GM10248 (cell line): ENCODE data around the gene FN1.
A peak's percentile ranks its signal among the peaks of the same experiment; 100 is the strongest.

ENCODE experiments used
- CTCF ChIA-PET: fragments of 300-600 bp; sonication (Branson Sonifier 250); formaldehyde crosslinking; extraction: SDS; loops from one replicate; lab custom pipeline; 2021; ENCODE audit warnings: antibody characterized with exemption; lab: Yijun Ruan, JAX
- POLR2A ChIA-PET: fragments of 350-650 bp; sonication (Branson Sonifier 250); formaldehyde crosslinking; extraction: SDS; loops from one replicate; lab custom pipeline; 2020; ENCODE audit warnings: antibody characterized with exemption; lab: Yijun Ruan, JAX
- DNase-seq: peaks from one replicate; pipeline ENCODE4 v3.0.0; 2012; ENCODE audit errors: extremely low spot score
- CTCF ChIP-seq: IDR thresholded peaks from 2 replicates; pipeline ENCODE4 v1.5.1; 2012; ENCODE audit warnings: mild to moderate bottlenecking, low read depth; ENCODE audit errors: extremely low read depth, missing control alignments, control extremely low read depth

The FN1 gene

GRCh38 chr2:215436705-215437565 lies 1.1 kb upstream of the FN1 start:
- peak; percentile 39 for DNase-seq
- ChIA-PET POLR2A (no interaction called here), CTCF (interaction anchor here (0.8 to 1.3 kb wide), 4 partner anchors 14 to 495 kb away, joined by 3 to 4 read pairs (median 3); no protein-coding TSS in a partner anchor)
- no peak for TF ChIP-seq CTCF

GRCh38 chr2:215435280-215435869 lies 493 bp downstream of the FN1 start:
- POLR2A ChIA-PET, result no interaction called here
- CTCF ChIA-PET, result no interaction called here
- peak; percentile 24 for DNase-seq
- TF ChIP-seq CTCF, result no peak

DNA sequence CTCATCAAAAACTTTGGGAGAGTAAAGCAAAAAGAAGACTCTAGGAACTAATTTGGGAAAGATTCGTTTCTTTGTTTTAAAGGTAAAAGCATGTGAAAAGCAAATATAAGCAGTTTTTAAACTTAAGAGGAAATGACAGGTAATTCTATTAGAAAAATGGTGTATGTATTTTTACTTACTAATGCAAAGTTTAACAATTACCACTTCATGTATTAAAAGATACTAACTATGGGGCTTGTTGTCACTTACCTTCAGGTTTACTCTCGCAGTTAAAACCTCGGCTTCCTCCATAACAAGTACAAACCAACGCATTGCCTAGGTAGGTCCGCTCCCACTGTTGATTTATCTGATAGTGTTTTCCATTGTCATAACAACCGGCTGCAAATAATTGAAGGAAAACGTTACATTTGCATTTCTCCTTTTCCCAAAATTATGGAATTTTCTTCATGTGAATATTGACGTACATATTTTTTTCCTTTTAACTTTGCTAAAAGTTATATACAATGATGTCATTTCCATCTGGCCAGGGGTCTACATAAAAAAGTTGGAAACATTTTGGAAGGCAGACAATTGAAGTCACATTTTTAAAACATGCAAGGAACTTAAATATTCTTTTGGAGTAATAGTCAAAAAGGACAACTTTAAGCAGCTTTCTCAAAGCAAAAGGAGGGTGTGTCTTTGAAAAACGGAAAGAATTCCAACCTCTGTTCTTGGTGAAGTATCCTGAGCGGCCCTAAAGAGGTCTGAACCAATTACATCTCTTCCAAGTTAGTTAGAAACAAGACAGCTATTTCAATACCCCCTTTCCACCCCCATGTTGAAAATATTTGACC lies 1.2 kb downstream of the FN1 start:
- CTCF ChIA-PET, result no interaction called here
- no peak for TF ChIP-seq CTCF
- no peak for DNase-seq

GRCh38 chr2:215432759-215433594 lies 2.9 kb downstream of the FN1 start:
- DNase-seq, result no peak
- ChIA-PET POLR2A (no interaction called here), CTCF (interaction anchor here (1.1 kb wide), 1 partner anchor 22 kb away, joined by 4 read pairs; no protein-coding TSS in a partner anchor)
- TF ChIP-seq CTCF, result no peak

More for the DNA sequence above, 1.2 kb downstream of the FN1 start:
- POLR2A ChIA-PET, result no interaction called here

DNA sequence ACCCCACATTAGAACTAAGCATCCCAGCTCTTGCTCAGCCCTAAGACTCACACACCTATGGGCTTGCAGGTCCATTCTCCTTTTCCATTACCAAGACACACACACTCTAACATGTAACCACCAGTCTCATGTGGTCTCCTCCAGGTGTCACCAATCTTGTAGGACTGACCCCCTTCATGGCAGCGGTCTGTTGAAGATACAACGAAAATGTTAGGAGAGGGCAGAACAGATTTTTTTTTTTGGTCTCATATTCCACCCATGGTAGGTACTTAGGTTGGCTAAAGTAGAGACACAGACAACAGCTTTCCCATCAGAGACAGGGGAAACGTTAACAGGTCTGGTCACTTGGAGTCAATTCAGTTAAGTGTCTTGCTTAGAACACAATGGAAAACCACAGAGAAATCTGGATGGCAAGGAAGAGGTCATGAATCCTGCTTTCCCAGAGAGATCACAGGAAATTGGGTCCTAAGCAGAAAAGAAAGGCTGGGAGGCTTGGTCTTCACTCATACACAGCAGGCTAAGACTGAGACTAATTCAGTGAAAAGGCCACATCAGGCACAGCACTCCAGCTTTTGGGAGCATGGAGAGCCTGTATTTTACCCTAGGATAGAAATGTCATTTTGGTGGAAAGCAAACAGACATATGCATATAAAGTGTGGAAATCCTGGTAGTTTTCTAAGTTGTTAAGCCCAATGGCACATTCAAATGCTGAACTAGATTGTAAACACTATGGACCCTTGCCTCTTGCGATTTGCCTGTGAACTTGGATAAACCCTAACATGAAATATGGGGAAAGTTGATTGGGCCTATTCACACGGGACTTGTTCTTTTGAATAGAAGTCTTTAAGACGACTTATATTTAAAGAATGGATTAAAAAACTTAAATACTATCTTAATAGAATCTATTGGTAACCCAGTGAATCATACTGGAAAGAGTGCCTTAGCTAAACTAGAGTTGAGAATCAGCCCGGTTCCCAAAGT lies 3.8 kb downstream of the FN1 start:
- TF ChIP-seq CTCF, result no peak
- ChIA-PET CTCF (no interaction called here), POLR2A (no interaction called here)
- DNase-seq, result no peak
